Lower lobe of right lung (tissue), 2 donors: ENCODE measurements around the gene SYDE2. TPM values are rescaled to one million over a fixed set of nuclear protein-coding genes. Genes with fewer than 3 reads are reported as not detected.
"Not testable (repeated sequence)": the region's sequence is repeated elsewhere in the genome, so short reads cannot be mapped to it uniquely, and the experiment has no call there.

Experiments
- ATAC-seq, 2 donors: fragments of 200-7000 bp; cut with Tn5 transposase; one replicate each; pipeline ENCODE4 v1.9.1; 2020 to 2022; ENCODE audit warnings: mild to moderate bottlenecking in 2 of 2, moderate library complexity in 2 of 2
- DNase-seq: peaks from one replicate; pipeline ENCODE4 v3.0.0-alpha.2; 2020
- H3K27ac ChIP-seq: fragments of 200-600 bp; one replicate; pipeline ENCODE4 v1.8.0; 2022
- H3K27me3 ChIP-seq: fragments of 200-600 bp; one replicate; pipeline ENCODE4 v1.8.0; 2022; ENCODE audit warnings: low read depth
- H3K36me3 ChIP-seq: fragments of 200-600 bp; one replicate; pipeline ENCODE4 v1.8.0; 2022; ENCODE audit warnings: mild to moderate bottlenecking
- H3K4me1 ChIP-seq: fragments of 200-600 bp; one replicate; pipeline ENCODE4 v1.8.0; 2022
- H3K4me3 ChIP-seq: fragments of 200-600 bp; one replicate; pipeline ENCODE4 v1.8.0; 2022; ENCODE audit warnings: mild to moderate bottlenecking
- H3K9me3 ChIP-seq: fragments of 200-600 bp; one replicate; pipeline ENCODE4 v1.8.0; 2022
- intact Hi-C: fragments of 100-400 bp; cut with DNase I; formaldehyde crosslinking; loops from one replicate; pipeline ENCODE4 v1.11.0; 2022
- long read RNA-seq: library from polyadenylated mRNA; unstranded; transcript quantifications from one replicate; pipeline ENCODE4 v2.0.0, GENCODE V29; 2021
- total RNA-seq: library from RNA; stranded (reverse); fragmentation: NEBNext Ultra II Directional; extraction: Animal tissue kit (Norgen Biotek cat#: 25700); gene quantifications from one replicate; pipeline ENCODE4 v1.2.1, GENCODE V29; 2021
- TF ChIP-seq, protein P1 (sequence below): fragments of 200-600 bp; IDR thresholded peaks from one replicate; pipeline ENCODE4 v1.8.0; 2022; ENCODE audit warnings: antibody characterized with exemption, mild to moderate bottlenecking
- donor health status: DM: no; HTN: yes; CAD: no; lungs with severe emphysema.

Gene SYDE2, protein sequence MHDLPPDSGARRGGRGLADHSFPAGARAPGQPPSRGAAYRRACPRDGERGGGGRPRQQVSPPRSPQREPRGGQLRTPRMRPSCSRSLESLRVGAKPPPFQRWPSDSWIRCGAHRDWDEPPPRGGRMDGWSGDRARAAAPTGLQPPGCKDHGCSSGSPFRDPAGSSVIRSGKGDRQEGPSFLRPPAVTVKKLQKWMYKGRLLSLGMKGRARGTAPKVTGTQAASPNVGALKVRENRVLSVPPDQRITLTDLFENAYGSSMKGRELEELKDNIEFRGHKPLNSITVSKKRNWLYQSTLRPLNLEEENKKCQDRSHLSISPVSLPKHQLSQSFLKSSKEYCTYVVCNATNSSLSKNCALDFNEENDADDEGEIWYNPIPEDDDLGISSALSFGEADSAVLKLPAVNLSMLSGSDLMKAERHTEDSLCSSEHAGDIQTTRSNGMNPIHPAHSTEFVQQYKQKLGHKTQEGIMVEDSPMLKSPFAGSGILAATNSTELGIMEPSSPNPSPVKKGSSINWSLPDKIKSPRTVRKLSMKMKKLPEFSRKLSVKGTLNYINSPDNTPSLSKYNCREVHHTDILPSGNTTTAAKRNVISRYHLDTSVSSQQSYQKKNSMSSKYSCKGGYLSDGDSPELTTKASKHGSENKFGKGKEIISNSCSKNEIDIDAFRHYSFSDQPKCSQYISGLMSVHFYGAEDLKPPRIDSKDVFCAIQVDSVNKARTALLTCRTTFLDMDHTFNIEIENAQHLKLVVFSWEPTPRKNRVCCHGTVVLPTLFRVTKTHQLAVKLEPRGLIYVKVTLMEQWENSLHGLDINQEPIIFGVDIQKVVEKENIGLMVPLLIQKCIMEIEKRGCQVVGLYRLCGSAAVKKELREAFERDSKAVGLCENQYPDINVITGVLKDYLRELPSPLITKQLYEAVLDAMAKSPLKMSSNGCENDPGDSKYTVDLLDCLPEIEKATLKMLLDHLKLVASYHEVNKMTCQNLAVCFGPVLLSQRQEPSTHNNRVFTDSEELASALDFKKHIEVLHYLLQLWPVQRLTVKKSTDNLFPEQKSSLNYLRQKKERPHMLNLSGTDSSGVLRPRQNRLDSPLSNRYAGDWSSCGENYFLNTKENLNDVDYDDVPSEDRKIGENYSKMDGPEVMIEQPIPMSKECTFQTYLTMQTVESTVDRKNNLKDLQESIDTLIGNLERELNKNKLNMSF
- total RNA-seq = 21.3 TPM
- long read RNA-seq, transcript SYDE2-201 (3 exons, 3,000 nt) = major isoform, 10 of 17 reads
- long read RNA-seq, partial matches to known transcripts = 3 of 17 reads
- long read RNA-seq, other reads (novel, unspliced or antisense) = 4 of 17 reads

DNA sequence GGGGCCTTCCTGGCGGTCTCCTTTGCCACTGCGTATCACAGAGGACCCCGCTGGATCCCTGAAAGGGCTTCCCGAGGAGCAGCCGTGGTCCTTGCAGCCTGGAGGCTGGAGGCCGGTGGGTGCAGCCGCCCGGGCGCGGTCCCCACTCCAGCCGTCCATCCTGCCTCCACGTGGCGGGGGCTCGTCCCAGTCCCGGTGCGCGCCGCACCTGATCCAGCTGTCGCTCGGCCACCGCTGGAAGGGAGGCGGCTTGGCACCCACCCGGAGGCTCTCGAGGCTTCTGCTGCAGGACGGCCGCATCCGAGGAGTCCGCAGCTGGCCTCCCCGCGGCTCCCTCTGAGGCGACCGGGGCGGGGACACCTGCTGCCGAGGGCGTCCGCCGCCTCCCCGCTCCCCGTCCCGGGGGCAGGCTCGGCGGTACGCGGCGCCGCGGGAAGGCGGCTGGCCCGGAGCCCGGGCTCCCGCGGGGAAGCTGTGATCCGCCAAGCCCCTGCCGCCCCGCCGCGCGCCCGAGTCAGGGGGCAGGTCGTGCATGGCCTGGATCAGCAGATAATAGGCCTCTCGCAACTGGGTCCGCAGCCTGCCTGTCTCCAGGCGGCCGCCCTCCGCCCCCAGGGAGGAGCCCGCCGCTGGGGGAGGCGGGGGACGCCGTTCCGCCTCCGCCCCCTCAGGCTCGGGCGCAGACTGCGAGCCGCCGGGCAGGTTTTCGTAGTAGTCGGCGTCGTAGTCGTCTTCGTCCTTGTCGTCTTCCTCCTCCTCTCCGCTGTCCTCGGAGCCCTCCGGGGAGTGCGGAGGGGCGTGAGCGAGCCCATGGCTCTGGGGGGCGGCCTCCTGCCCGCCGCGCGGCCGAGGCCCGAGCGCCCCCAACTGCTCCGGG, at the start of gene SYDE2:
Gene SYDE2 (minus strand): TSS at position 554 of the 877 bp plus-strand sequence. CDS start 20 bp downstream, at position 534.
- H3K9me3 ChIP-seq = no peaks in the 10 kb centered on the region
- no peaks in the 10 kb centered on the region for H3K4me1 ChIP-seq
- H3K4me3 ChIP-seq = peak within 1 kb of the TSS; percentile 78
- H3K27ac ChIP-seq = peak within 1 kb of the TSS; percentile 96
- H3K27me3 ChIP-seq = no peaks in the 10 kb centered on the region
- ATAC-seq = peak; percentile 94 to 96
- intact Hi-C loops = no loop called here
- H3K36me3 ChIP-seq = no peaks in the 10 kb centered on the region
- peak; percentile 85 for DNase-seq
- TF ChIP-seq, protein P1, sequence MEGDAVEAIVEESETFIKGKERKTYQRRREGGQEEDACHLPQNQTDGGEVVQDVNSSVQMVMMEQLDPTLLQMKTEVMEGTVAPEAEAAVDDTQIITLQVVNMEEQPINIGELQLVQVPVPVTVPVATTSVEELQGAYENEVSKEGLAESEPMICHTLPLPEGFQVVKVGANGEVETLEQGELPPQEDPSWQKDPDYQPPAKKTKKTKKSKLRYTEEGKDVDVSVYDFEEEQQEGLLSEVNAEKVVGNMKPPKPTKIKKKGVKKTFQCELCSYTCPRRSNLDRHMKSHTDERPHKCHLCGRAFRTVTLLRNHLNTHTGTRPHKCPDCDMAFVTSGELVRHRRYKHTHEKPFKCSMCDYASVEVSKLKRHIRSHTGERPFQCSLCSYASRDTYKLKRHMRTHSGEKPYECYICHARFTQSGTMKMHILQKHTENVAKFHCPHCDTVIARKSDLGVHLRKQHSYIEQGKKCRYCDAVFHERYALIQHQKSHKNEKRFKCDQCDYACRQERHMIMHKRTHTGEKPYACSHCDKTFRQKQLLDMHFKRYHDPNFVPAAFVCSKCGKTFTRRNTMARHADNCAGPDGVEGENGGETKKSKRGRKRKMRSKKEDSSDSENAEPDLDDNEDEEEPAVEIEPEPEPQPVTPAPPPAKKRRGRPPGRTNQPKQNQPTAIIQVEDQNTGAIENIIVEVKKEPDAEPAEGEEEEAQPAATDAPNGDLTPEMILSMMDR = no peak

DNA sequence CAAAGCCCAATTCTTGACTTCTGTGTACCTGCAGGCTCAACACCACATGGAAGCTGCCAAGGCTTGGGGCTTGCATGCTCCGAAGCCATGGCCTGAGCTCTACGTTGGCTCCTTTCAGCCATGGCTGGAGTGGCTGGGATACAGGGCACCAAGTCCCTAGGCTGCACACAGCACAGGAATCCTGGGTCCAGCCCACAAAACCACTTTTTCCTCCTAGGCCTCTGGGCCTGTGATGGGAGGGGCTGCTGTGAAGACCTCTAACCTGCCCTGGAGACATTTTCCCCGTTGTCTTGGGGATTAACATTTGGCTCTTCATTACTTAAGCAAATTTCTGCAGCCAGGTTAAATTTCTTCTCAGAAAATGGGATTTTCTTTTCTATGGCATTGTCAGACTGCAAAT, 48.2 kb upstream of the SYDE2 start:
- intact Hi-C loops, ATAC-seq: not testable (repeated sequence)

DNA sequence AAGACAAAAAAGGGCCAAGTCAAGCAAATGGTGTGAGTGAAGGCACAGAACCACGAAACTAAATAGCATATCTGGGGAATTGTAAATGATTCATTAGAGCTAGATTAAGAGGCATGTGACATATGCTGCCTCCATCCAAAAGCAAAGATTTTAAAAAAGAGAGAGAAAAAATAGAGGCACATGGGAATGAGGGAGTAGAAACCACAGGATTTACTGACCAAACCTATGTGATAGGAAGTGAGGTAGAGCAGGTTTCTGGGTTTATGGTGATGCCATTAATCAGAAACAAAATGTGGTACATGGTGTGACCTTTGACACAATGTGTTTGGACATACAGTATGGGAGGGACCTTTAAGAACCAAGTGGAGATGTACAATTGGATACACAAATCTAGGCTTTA, 45.1 kb upstream of the SYDE2 start:
- H3K27me3 ChIP-seq = no peaks in the 10 kb centered on the region
- H3K36me3 ChIP-seq = no peaks in the 10 kb centered on the region
- no peak overlapping the region for H3K27ac ChIP-seq
- TF ChIP-seq, protein P1 = no peak
- DNase-seq = no peak
- no peak overlapping the region for H3K4me3 ChIP-seq
- intact Hi-C loops = no loop called here
- peaks cover 7% of the 10 kb centered on the region for H3K4me1 ChIP-seq
- H3K9me3 ChIP-seq = no peaks in the 10 kb centered on the region
- no peak for ATAC-seq

More for the DNA sequence above, 48.2 kb upstream of the SYDE2 start:
- H3K36me3 ChIP-seq = peaks cover 29% of the 10 kb centered on the region
- not testable (repeated sequence) for H3K27ac ChIP-seq, H3K27me3 ChIP-seq, H3K9me3 ChIP-seq, H3K4me3 ChIP-seq, H3K4me1 ChIP-seq, DNase-seq

DNA sequence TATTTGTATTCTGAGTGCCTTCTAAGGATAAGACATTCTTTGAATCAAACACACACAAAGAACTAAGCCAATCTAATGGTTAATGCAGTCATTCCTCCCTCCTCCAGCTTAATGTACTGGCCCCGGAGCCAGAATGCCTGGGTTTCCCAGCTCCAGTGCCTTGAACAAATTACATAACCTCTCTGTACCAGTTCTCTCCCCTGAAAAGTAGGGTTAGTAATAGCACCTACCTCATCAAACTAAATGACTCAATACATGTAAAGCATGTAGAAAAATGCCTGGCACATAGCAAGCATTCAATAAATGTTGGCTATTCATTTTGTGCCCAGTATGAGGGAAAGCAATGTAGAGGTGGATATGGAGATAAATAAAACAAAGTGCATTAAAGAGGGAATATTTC, 44.6 kb upstream of the SYDE2 start:
- ATAC-seq = peak in 1 of 2 donors; percentile 23
- H3K9me3 ChIP-seq = no peaks in the 10 kb centered on the region
- no peak overlapping the region for H3K27ac ChIP-seq
- H3K27me3 ChIP-seq = no peaks in the 10 kb centered on the region
- TF ChIP-seq, protein P1 = no peak
- no peaks in the 10 kb centered on the region for H3K36me3 ChIP-seq
- peaks cover 11% of the 10 kb centered on the region for H3K4me1 ChIP-seq
- no peak overlapping the region for H3K4me3 ChIP-seq
- intact Hi-C loops = no loop called here
- DNase-seq = no peak

DNA sequence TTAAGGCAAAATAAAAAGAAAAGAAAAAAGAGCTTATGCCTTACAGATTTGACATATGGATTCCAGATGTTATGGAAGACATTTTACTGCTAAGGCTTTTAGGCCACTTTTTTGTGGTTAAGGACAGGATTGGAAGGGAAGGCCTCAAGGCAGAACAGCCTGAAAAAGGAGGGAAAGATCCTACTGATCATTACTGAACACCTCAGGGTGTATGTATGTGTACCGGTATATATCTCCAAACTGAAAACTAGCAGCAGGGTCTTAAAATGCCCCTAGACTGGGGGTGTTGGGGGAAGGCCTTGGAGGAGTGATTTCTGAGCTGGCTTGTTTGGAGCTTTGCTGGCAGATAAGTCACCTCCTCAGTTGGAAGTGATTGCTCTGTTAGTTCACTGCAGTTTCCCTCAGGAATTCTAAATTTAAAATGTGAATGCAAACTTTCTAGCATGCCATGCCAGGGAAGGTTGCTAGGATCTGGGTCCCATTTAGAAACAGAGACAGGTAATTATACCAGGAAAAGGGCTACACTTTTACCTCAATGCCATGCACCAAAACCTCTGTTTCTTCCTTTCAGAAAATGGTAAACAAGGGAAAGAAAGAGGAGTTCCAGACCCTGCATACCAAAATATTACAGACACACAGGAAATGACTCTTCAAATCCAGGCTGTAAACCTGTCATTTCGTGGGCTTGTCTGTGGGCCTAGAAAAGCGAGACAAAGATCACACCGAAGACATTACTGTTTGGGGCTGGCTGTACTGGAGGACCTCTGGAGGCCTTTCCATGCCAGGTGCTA, 43.6 kb upstream of the SYDE2 start:
- Histone ChIP-seq H3K4me3 (no peak overlapping the region), H3K9me3 (no peaks in the 10 kb centered on the region), H3K36me3 (no peaks in the 10 kb centered on the region), H3K27ac (no peak overlapping the region), H3K27me3 (no peaks in the 10 kb centered on the region), H3K4me1 (peaks cover 18% of the 10 kb centered on the region)
- ATAC-seq (no peak), DNase-seq (no peak)
- TF ChIP-seq, protein P1 = no peak
- intact Hi-C loops = no loop called here
